Ramos (cell line): Measurements from ENCODE around the gene MRNIP.

Experiments
- in situ Hi-C: fragments of 300-500 bp; cut with MboI; formaldehyde crosslinking; loops from one replicate; pipeline ENCODE4 v1.14.3; 2022; ENCODE audit warnings: low sequenced_read_pairs; ENCODE audit not compliant: unreplicated experiment

MRNIP gene

DNA sequence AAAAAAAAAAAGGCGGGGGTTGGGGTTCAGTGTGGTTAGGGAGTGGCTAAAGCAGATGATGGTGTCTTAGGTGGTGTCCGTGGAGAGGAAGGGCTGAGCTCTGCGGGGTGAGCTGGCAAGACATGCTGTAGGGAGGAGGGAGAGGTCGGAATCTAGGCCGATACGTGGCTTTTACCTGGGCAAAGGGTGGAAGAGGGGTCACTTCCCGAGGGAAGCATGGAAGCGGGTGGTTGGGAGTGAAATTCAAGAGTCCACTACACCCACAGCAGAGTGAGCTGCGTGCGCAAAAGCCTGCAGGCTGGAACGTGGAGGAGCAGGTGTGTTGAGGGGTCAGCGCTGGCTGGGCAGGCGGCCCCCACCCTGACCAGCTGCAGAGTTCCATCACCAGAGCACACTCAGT lies 31.3 kb upstream of the MRNIP start:
- in situ Hi-C loops = no loop called here

DNA sequence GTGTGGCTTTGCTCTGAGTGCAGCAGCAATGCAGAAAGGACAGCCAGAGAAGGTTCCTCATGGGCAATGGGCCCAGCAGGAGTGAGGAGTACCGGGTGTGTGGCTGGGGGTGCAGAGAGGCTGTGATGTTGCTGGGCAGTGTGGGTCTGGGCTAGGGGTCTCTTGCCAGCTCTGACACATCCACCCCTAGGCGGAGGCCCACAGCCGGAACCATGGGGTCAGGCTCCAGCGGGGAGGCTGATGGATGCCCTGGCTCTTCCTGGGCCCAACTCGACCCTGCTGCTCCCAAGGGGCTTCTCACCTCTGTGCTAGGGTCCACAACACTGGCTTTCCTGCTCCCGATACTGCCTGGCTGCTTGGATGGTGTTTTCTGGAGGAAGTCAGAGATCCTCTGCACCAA lies 29.2 kb upstream of the MRNIP start:
- in situ Hi-C loops = no loop called here

DNA sequence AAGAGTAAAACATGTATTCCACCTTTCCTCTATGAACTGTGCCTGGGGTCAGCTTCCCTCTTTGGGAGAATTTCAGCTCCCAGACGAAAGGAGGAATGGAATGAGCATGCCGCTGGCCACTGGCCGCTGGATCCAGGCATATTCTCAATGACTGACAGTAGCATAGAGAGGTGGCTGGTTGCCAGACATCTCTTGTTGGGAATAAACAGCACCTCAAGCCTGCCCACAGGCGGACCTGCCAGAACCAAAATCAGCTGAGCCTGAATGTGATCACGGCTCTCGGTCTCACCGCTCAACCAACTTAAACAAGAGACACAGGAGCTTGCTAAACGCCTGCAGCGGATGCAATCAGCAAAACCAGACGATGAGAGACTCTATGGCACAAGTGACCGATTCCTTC lies 28.5 kb upstream of the MRNIP start:
- in situ Hi-C loops = no loop called here

DNA sequence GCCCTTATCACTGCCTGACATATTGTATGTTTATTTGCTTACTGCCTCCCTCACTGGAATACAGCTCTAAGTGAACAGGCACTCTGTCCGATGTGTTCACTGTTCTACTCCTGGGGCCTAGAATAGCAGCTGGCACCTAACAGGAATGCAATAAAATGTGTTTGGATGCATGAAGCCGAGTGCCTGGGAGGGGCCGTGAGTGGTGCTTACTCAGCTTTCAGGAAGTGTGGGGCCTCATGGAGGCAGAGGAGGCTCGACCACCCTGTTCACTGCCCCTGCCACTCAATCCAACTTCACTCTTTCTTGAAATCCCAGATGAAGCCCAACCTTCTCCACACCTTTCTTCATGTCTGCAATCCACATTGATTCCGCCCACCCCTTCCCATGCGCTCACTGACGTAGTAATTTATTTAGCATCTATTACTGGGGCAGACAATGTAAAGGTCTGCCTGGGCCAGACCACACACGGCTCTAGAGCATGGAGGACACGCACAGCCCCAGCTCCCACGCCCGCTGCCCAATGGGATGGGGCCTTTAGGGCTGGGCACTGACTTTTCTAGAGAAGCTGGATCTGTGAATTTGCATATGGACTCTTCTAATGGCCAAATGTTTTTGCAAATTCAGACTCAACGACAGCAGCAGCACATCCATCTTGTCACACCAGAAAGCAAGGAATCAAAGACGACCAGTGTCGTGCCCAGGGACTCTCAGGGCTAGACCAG lies 27.7 kb upstream of the MRNIP start:
- in situ Hi-C loops = no loop called here

DNA sequence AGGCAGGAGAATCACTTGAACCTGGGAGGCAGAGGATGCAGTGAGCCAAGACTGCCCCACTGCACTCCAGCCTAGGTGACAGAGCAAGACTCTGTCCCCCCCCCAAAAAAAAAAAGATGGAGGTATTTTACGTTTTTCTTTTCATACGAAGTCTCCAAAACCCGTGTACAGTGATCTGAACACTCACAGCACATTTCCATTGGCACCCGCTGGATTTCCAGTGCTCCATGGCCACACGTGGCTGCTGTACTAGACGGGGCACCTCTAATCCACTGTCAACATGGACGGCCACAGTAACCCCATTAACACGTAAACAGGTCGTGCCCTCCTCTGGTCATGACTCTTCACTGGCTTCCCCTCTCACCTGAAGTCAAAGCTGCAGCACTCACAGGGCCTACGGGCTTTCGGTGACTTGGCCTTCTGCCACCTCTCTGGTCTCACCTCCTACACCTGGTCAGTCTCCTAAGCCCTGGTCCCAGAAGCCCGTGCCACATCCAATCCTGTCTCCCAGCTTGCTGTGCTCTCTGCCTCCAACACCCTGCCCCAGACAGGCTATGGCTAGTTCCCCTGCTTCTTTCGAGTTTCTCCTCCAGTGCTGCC lies 27.0 kb upstream of the MRNIP start:
- in situ Hi-C loops = no loop called here

DNA sequence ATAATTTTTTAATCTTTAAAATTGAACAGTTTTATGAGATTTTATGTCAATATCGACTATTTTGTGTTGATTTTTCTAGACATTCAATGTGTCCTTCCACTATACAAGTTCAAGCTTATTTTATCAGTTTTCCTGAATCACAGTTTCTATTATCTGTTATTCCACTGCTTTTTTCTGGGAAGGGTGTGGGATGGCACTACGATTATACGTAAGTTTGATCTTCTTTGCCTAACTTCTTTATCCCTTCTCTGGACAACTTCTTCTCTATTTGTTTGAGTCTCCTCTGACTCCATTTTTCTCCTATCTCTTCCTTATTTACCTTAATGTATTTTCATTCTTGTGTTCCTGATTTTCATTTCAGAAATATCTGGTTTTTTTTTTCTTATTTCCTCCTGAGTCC lies 24.5 kb upstream of the MRNIP start:
- in situ Hi-C loops = no loop called here

DNA sequence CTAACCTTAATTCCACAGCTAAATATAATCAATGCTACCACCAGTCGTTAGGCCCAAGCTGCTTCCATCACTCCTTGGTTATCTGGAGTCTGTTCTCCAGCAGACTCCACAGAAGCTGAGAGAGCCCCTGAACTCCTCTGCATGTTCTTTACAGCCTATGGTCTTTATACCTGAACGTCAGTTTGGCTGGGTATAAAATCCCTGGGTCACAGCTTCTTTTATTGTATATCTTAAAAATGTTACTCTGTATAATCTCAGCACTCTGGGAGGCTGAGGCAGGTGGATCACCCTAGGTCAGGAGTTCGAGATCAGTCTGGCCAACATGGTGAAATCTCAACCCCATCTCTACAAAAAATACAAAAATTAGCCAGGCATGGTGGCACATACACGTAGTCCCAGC lies 23.7 kb upstream of the MRNIP start:
- in situ Hi-C loops = no loop called here

DNA sequence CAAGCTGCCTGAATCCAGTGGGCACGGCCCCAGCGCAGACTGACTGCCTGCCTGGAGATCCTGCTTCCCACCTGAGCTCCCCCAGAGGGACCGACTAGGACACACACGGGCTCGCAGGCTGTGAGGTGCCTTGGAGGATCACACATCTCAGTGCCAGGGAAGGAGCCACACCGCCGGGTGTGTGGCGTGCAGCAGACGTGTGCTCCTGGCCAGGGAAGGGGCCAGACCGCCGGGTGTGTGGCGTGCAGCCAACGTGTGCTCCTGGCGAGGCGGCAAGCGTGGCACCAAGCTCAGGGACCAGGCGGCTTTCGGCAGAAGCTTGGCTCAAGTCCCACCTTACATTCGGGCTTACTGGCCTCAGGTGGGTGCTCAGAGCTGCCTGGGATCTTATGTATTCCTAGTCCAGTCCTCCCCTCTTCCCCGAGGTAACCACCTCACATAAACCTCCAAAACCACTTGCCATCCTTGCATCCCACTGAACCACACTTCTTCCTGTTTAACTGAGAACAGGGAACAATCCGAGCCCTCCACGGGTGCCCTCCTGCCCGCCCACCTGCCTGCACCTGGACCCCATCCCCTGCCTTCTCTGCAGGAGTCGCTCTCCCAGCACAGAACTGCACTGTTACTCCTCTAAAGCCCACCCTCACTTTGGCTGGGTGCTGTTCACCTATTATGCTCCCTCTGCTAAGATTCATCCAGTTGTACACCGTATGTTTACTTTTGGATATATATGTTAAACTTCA lies 22.4 kb upstream of the MRNIP start:
- in situ Hi-C loops = no loop called here

DNA sequence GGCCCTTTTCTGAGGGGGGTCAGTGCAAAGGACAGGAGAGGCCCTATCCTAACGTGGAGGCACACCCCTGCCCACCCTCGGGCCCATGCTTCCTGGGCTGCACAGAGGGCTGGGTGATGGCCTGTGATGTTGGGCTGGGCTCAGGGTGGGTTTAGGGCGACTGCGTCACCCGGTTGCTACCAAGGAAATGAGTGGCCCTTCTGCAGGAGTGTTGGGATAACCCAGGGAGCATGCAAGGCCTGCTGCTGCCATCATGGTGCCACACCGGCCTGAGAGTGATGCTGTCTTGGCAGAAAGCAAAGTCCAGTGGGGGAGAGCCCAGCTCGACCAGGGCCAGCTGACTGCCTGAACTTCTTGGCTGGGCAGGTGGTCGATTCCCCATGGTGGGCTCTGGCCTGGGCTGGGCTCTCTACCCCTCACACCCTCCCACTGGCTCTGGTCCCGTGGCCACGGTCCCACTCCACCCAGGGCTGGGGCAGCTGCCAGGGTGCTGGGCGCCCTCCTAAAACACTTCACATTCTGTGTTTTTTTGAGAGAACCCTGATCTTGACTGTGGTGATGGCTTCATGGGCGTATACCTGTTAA lies 21.5 kb upstream of the MRNIP start:
- in situ Hi-C loops = no loop called here

DNA sequence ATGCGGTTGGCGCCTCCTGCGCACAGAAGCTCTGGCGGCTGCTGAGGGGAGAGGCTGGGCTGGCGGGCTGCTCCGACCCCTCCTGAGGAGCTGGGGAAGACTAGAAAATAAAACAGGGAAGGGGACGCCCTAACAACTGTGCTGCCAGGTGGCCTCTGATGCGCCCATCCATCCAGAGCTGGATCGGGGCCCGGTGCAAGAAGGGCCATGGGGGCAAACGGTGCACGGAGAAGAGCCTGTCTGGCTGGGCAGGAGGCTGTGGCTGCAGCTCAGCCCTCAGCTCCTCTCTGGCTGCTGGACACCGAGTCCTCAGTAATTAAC lies 21.0 kb upstream of the MRNIP start:
- in situ Hi-C loops = no loop called here

DNA sequence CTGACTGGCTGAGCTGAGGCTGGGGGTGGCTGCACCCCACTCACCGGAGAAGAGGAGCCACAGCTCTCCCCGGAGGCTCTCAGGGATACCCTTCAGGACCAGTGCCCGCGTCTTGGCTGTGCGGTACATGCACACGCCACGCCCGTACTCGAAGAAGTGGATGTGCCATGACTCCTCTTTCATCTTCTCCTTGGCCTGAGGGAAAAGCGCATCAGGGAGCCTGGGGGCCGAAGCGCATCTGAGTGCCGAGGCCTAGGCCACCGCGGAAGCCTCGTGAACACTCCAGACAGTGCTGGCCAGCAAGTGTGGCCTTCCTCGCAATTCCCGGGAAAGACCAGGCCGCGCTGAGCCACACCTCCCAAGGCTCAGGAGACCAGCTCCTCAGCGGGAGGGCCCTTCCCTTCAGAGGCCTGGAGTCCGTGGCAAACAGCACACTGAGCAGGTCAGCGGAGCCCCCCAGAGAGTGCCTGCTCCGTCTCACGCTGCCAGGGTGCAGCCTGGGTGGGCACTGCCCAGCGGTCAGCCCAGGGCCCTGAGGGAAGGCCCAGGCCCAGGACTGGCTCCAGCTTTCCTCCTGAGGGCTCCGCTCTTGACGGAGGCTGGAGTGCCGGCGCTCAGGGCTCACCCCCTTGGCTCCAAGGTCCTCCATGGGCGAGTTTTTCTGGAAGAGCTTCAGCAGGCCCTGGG lies 20.5 kb upstream of the MRNIP start:
- in situ Hi-C loops = no loop called here

DNA sequence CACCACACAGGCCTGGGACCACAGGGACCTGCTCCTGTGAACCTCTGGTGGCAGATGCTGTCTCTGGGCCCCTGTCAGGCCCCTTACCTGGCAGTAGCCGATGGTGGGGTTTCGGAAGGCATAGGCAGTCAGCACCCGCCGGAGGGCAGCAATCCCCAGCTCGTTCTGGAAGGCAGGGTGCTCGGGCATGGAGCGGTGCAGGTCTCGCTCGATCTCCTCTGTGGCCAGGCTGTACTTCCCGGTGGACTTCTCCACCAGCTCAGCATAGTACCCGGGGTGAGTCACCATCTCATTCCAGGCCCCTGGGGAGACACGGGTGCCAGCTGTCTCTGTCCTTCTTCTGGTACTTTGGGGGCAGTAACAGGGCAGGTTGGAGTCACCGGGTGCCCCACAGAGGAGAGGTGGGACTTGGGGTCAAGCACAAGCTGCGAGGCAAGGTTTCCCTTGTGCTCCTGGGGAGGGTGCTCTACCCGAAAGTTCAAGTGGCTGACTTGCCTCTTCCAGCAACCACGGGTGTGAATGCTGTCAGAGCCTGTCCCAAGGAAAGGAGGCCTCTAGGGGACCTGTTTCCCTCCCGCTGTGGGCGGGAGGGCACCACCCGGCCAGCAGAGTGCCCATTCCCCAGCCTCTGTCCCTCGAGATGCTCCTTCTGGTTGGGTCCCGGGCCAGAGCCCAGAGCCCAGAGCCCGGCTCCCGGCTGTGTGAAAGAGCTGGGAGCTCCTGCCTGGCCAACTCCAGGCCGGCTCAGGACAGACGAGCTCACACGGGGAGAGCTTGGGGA lies 19.8 kb upstream of the MRNIP start:
- in situ Hi-C loops = no loop called here

DNA sequence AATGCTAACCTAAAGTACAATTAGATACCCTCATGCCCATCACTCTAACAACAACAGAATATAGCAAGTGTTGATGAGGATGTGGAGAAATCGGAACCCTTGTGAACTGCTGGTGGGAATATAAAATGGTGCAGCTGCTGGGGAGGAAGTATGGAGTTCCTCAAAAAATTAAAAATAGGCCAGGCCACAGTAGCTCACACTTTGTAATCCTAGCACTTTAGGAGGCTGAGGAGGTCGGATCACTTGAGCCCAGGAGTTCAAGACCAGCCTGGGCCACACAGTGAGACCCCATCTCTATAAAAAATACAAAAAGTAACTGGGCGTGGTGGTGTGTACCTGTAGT lies 18.0 kb upstream of the MRNIP start:
- in situ Hi-C loops = no loop called here

DNA sequence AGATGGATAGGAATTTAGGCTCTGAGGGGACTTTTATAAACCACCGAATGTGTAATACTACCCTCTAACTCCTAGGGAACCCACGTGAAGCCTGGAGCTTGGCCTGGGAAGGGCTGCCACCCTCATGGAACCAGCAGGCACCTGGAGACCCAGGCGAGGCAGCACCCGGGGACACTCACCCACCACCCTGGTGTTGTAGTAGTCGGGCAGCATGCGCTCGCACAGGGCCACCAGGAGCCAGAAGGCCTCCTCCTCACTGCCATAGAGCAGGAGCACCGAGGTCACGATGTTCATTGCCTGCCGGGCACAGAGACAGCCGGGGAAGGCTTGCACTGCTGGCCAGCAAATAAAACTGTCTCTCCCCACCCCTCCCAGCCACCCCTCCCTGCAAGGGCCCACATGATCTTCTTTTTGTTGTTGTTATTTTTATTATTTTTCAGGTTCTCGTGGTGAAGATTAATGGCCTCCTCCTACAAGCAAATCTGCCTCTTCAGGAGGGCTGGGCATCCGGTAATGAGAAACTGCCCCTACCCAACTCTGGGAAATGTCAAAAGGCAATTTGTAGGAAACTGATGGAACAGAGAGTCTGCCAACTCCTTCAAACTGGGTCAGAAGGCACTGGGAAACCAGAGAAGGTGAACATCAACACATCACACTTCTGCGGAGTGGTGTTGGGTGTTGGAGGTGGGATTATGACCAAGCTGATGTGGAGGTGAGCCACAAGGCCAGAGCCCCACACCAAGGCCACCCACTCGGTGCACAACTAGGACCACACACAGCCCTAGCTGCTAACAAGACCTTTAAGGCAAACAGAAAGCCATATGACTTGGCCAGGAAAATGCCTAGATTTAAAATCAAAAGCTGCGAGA lies 17.4 kb upstream of the MRNIP start:
- in situ Hi-C loops = no loop called here

DNA sequence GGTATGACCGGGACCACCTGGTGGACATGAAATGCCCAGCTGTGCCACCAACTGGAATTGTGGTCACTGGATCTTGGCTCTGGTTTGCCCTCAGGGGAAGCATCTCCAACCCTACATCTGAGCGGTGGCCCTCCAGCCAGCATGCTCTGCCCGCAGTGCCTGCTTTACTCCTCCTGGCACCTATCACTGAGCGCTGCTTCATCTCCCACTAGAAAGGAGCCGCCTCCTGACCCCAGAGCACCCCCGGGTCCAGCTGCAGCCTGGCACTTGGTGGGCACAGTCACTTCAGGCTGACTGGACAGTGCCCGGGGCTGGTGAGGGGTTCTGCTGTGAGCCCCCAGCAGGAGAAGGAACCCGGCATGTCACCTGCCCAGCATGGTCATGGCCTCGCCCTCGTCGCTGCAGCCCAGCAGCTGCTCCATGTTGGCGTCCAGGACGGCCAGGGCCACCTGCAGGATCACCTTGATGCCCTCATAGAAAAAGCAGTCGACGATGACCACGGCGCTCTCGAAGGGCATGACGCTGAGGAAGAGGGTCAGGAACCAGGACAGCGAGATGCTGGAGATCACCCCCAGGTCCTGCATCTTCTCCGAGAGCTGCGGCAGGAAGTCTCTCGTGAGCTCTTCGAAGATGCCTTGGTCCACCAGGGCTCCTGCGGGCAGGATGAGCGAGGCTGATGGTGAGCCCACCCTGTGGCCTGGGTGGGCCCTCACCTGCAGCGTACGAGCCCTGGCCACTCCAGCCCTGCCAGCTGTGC lies 16.1 kb upstream of the MRNIP start:
- in situ Hi-C loops = no loop called here

DNA sequence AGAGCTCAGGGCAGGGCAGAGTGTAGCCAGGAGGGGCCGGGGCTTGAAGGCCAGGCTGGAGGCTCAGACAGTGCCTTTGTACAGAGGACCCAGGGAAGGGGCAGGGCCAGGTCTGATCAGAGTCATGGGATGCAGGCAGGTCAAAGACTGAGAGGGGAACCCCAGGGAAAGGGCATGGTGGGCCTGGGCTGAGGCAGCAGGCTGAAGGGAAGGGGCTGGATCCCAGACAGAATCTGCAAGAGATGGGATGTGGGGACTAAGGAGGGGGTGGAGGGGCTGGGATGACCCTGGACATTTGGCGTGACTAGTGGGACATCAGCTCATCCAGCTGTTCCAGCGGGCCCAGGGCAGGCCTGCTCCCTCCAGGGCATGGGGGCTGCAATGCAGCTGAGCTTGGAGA lies 15.5 kb upstream of the MRNIP start:
- in situ Hi-C loops = no loop called here

DNA sequence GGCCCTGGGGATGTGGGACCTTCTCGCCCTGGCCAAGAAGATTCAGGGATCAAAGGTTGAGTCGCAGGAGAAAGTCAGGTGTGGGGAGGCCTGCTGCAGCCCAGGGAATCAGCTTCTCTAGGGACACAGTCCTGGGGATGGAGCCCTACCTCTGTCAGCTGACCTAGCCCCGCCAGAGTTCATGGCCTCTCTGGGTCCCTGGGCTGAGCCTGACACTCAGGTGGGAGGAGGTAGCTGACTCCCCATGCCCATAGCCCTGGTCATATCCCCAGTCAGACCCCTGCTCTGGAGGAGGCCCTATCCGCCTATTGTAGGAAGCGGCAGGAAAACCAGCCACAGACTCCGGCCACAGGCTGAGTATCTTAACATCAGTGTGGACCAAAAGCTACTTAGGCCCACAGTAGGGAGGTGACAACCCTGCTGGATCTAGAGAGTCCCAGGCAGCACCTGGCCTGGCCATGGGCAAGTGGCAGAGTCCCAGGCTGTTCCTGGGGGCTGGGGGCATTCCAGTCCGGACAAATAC lies 15.0 kb upstream of the MRNIP start:
- in situ Hi-C loops = no loop called here

DNA sequence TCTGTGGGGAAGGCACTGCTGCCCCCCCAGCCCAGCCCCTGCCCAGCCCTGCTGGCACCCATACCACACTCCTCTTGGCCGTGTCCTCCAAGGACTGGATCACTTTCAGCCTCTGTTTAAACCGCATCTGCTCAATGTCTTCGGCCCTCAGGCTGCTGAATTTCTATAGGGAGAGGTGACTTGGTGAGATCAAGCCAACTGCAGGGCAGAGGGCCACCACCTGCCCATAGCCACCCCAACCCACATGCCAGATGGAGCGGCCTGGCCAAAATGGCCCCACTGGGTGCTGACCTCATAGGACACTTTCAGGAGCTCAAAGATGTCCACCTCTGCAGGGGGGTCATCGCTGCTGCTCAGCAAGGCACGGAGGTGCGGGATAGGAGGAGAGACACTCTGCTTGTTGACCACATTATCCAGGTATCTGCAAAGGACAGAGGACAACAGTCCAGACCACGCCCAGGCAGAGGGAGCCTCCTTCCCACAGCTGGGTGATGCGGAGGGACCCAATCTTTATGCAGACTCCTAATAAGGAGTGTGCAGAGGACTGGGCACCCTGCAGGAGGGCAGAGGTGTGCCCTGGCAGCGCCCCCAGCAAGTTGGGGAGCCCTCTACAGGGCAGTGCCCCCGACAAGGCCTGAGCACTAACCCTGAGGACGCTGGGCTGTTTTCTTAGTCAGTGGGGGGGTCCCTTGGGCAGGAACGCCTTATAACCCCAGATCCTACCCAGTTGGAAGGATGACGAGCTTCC lies 14.4 kb upstream of the MRNIP start:
- in situ Hi-C loops = no loop called here
